Activated CD4-positive, alpha-beta T cell treated with anti-CD3 and anti-CD28 coated beads for 36 hours (primary cell): ENCODE measurements around the gene TMEM144. TPM values are rescaled to one million over a fixed set of nuclear protein-coding genes. Genes with fewer than 3 reads are reported as not detected.

Experiments used
- ATAC-seq: fragments of 200-7000 bp; cut with Tn5 transposase; one replicate; pipeline ENCODE4 v1.10.0; 2021; ENCODE audit warnings: mild to moderate bottlenecking, moderate library complexity
- CTCF ChIA-PET: fragments of 350-600 bp; sonication (Branson Sonifier 250); formaldehyde crosslinking; loops from one replicate; lab custom pipeline; 2021; ENCODE audit warnings: antibody characterized with exemption; lab: Charles Lee
- POLR2A ChIA-PET: fragments of 350-600 bp; sonication (Branson Sonifier 250); formaldehyde crosslinking; loops from one replicate; lab custom pipeline; 2021; ENCODE audit warnings: antibody characterized with exemption, inconsistent platforms; lab: Charles Lee
- DNase-seq: peaks from one replicate; pipeline ENCODE4 v3.0.0-alpha.2; 2020
- H3K27ac Mint-ChIP-seq: one replicate; pipeline ENCODE4 v1.8.0; 2021; ENCODE audit warnings: mixed read lengths
- H3K27me3 Mint-ChIP-seq: one replicate; pipeline ENCODE4 v1.8.0; 2021; ENCODE audit warnings: mixed read lengths
- H3K36me3 Mint-ChIP-seq: one replicate; pipeline ENCODE4 v1.8.0; 2021; ENCODE audit warnings: low read depth, mixed read lengths
- H3K4me1 Mint-ChIP-seq: one replicate; pipeline ENCODE4 v1.8.0; 2021; ENCODE audit warnings: mixed read lengths
- H3K4me3 Mint-ChIP-seq: one replicate; pipeline ENCODE4 v1.8.0; 2021; ENCODE audit warnings: mild to moderate bottlenecking, moderate library complexity, mixed read lengths
- H3K9me3 Mint-ChIP-seq: one replicate; pipeline ENCODE4 v1.8.0; 2021; ENCODE audit warnings: low read depth, mixed read lengths
- intact Hi-C, 2 experiments: fragments of 100-400 bp; cut with DNase I in 1 of 2; cut with micrococcal nuclease in 1 of 2; formaldehyde crosslinking; loops; one replicate each; pipeline versions ENCODE4 v1.14.2 to v1.15.1; 2022 to 2024; cut with DNase I, micrococcal nuclease
- total RNA-seq, 2 experiments: library from RNA; stranded (reverse); gene quantifications; one replicate each; pipeline ENCODE4 v1.2.3, GENCODE V29; 2021

TMEM144 gene
- total RNA-seq, 2 experiments from 2014 or later: 0.21 to 0.32 TPM

DNA sequence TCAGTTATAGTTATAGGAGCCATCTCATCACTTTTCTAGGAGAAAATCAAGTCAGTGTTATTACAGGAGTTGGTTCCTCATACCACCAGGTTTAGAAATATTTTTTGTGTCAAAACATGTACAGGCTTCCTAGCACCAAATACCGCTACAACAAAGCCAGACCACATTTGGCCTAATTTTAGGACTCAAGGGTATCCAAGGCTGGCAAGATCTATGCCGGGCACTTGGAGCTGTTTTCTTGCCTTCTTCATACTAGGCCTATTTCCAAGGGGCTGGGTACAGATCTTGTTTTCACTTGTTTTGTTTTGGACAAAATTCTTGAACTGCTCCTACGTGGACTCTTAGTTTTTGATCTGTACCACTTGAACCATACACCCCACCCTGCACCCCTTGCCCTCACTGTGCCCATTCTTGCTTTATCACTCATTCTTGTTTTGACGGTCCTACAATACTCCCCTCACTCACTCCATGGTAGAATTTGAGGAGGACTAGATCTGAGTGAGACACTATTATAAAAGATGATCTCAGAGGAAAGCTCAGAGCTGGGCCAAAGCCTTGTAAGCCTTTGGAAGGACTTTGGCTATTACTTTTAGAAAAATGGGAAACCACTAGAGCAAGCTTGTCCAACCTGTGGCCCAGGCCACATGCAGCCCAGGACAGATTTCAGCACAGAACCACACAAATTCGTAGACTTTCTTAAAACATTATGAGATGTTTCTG lies 17.7 kb upstream of the TMEM144 start:
- Mint-ChIP-seq H3K4me1 (no peaks in the 10 kb centered on the region), H3K36me3 (no peaks in the 10 kb centered on the region), H3K9me3 (no peaks in the 10 kb centered on the region), H3K4me3 (no peak overlapping the region), H3K27me3 (peaks cover 8% of the 10 kb centered on the region), H3K27ac (no peak overlapping the region)
- intact Hi-C loops: loop anchor here (1.0 to 2.0 kb wide), 2 partner anchors 62 to 63 kb away; no protein-coding TSS in a partner anchor
- ChIA-PET POLR2A (no interaction called here), CTCF (interaction anchor here (0.7 to 3.2 kb wide), 3 partner anchors 18 to 1185 kb away, joined by 3 to 17 read pairs (median 6); no protein-coding TSS in a partner anchor)
- ATAC-seq: no peak
- DNase-seq: no peak

DNA sequence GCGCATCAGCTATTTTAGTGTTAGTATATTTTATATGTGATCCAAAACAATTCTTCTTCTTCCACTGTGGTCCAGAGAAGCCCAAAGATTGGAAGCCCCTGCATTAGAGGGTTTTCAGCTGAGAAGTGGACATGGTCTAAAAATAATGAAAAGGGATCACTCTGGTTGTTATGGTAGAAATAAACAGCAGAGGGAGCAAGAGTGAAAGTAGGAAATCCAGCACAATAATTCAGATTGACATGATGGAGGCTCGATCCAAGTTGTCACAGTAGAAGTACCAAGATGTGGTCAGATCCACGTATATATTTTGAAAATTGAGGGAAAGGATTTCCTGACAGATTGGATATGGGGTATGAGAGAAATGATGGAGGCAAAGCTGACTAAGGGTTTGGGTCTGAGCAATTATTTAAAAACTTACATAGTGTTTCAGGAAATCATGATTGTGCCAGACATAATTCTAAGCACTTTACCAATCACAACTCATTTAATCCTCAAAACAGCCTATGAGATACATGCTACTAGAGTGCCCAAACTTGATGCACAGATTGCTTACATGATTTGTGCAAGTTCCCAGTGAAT lies 17.0 kb upstream of the TMEM144 start:
- no peak overlapping the region for H3K4me3 Mint-ChIP-seq
- H3K9me3 Mint-ChIP-seq: no peaks in the 10 kb centered on the region
- no peak overlapping the region for H3K27ac Mint-ChIP-seq
- peaks cover 8% of the 10 kb centered on the region for H3K27me3 Mint-ChIP-seq
- no peak for DNase-seq
- ATAC-seq: no peak
- H3K4me1 Mint-ChIP-seq: no peaks in the 10 kb centered on the region
- intact Hi-C loops: loop anchor here (1.0 to 2.0 kb wide), 2 partner anchors 62 kb away; no protein-coding TSS in a partner anchor
- CTCF ChIA-PET: interaction anchor here (0.7 to 3.2 kb wide), 3 partner anchors 18 to 1184 kb away, joined by 3 to 17 read pairs (median 6); no protein-coding TSS in a partner anchor
- no peaks in the 10 kb centered on the region for H3K36me3 Mint-ChIP-seq
- POLR2A ChIA-PET: no interaction called here

DNA sequence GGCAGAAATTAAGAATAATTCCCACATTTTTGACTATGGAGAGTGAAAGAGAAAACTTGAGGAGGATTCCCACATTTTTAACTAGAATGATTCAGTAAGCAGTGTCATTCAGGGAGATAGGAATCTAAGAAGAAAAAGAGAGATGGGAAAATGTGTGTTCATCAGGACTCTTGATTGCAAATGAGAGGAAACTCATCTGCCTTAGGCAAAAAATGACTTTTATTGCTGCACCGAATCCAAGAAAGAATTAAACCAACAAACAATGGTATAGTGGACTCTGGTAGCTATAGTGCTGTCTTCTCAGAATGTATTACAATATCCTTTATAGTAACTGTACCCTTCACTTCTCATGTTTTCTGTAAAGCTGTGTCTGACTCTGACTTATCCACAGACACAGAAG lies 15.0 kb upstream of the TMEM144 start:
- Mint-ChIP-seq H3K27me3 (peaks cover 8% of the 10 kb centered on the region), H3K36me3 (no peaks in the 10 kb centered on the region), H3K27ac (no peak overlapping the region), H3K9me3 (no peaks in the 10 kb centered on the region), H3K4me1 (no peaks in the 10 kb centered on the region), H3K4me3 (no peak overlapping the region)
- no peak for DNase-seq
- ChIA-PET POLR2A (no interaction called here), CTCF (interaction anchor here (0.7 kb wide), 1 partner anchor 9 kb away, joined by 4 read pairs; no protein-coding TSS in a partner anchor)
- no peak for ATAC-seq
- intact Hi-C loops: no loop called here

DNA sequence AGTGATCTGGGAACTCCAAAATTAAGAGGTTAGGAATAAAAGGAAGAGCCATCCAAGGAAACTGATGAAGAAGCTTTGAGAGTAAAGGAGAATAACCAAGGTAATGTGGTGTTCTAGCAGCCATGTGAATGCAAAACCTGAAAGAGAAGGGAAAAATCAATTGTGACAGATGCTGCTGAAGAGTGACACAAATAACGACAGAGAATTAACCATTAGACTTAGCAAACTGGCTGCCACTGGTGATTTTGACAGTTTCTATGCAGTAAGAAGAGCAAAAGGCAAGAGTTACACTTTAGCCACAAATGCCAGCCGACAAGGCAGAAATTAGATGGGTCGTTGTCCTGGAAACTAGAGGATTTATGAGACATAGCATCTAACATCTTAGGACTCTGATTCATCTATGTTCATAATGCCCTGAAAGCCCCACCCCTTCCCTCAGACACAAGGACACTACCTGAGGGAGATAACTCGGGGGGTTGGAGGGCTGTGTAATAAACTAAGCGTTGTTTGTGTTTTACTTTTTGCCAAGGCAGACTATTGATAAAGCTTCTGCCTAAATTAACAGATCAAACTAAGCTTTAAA lies 13.0 kb upstream of the TMEM144 start:
- H3K4me1 Mint-ChIP-seq: no peaks in the 10 kb centered on the region
- POLR2A ChIA-PET: no interaction called here
- H3K4me3 Mint-ChIP-seq: no peak overlapping the region
- H3K27me3 Mint-ChIP-seq: peaks cover 8% of the 10 kb centered on the region
- ATAC-seq: no peak
- no peak for DNase-seq
- CTCF ChIA-PET: interaction anchor here (0.8 kb wide), 1 partner anchor 14 kb away, joined by 3 read pairs; the partner anchor contains the start of gene TMEM144
- no peaks in the 10 kb centered on the region for H3K9me3 Mint-ChIP-seq
- no peaks in the 10 kb centered on the region for H3K36me3 Mint-ChIP-seq
- no peak overlapping the region for H3K27ac Mint-ChIP-seq
- intact Hi-C loops: no loop called here

DNA sequence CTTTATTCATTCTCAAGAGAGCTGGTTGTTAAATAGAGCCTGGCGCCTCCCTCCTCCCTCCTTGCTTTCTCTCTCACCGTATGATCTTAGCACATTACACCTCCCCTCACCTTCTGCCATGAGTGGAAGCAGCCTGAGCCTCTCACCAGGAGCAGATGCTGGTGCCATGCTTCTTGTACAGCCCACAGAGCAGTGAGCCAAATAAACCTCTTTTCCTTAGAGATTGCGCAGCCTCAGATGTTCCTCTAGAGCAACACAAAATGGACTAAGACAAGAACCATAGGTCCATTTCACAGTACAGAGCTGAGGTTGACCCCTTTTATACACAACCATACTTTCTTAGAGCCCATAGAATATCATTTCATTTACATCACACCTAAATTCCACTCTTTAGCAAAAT lies 10.1 kb upstream of the TMEM144 start:
- Mint-ChIP-seq H3K4me3 (no peak overlapping the region), H3K36me3 (no peaks in the 10 kb centered on the region), H3K27me3 (peaks cover 4% of the 10 kb centered on the region), H3K9me3 (no peaks in the 10 kb centered on the region), H3K4me1 (no peaks in the 10 kb centered on the region), H3K27ac (no peak overlapping the region)
- ChIA-PET POLR2A (no interaction called here), CTCF (no interaction called here)
- intact Hi-C loops: no loop called here
- DNase-seq (no peak), ATAC-seq (no peak)

DNA sequence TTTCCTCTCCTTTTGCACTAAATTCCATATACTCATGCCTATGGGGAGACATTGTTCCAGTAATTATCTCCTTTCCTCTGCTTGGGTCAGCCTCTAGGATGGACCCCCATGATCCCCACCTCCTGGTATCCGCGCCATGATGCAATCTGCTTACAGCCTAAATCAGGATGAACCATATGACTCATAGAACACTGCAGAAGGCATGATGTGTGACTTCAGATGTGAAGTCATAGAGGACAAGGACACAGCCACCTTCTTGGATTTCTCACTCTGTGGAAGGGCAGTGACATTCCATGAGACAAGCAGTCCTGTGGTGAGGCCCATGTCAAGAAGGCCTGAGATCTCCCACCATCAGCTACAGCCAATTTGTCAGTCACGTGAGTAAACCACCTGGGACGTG lies 9.0 kb upstream of the TMEM144 start:
- Mint-ChIP-seq H3K27me3 (peaks cover 4% of the 10 kb centered on the region), H3K4me1 (no peaks in the 10 kb centered on the region), H3K4me3 (no peak overlapping the region), H3K36me3 (no peaks in the 10 kb centered on the region), H3K27ac (no peak overlapping the region), H3K9me3 (no peaks in the 10 kb centered on the region)
- DNase-seq: no peak
- no peak for ATAC-seq
- ChIA-PET POLR2A (no interaction called here), CTCF (interaction anchor here (0.5 kb wide), 1 partner anchor 972 kb away, joined by 5 read pairs; no protein-coding TSS in a partner anchor)
- intact Hi-C loops: no loop called here

DNA sequence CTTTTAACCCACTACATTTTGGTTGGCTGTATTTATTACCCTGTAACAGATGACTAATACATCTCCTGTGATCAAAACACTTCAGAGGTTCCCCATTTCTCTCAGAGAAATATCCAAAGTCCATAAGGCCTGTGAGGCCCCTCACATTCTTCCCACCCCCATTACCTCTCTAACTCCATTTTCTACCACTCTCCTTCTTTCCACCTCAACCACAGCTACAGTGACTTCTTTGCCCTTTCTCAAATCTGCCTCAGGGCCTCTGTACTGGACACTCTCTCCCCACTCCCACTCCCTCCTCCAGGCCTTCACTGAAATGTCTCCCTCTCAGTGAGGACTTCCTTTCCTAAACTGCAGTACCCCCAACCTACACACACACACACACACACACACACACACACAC lies 8.4 kb upstream of the TMEM144 start:
- DNase-seq (no peak), ATAC-seq (no peak)
- no peaks in the 10 kb centered on the region for H3K9me3 Mint-ChIP-seq
- H3K36me3 Mint-ChIP-seq: no peaks in the 10 kb centered on the region
- H3K4me1 Mint-ChIP-seq: no peaks in the 10 kb centered on the region
- H3K27ac Mint-ChIP-seq: no peak overlapping the region
- POLR2A ChIA-PET: no interaction called here
- intact Hi-C loops: no loop called here
- CTCF ChIA-PET: interaction anchor here (0.9 kb wide), 1 partner anchor 11 kb away, joined by 3 read pairs; no protein-coding TSS in a partner anchor
- H3K4me3 Mint-ChIP-seq: no peak overlapping the region
- H3K27me3 Mint-ChIP-seq: peaks cover 4% of the 10 kb centered on the region

DNA sequence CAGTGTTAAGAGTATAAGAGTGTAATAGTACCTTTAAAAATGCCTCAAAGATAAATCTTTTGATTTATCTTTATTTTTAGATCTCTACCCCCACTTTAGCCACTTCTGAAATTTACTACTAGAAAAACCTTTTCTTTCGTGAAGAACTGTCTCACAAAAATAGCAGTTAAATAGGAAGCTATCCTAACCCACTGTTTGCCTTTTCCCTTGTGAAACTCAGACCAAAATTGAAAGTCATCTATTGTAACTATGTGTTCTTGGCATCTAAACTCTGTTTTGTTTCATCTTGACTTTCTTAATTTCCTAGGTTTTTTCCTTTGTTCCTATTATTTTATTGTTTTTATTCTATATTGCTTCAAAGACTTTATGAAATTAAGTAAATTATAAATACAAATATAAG lies 7.8 kb upstream of the TMEM144 start:
- H3K9me3 Mint-ChIP-seq: no peaks in the 10 kb centered on the region
- peaks cover 2% of the 10 kb centered on the region for H3K27me3 Mint-ChIP-seq
- no peak overlapping the region for H3K27ac Mint-ChIP-seq
- DNase-seq (no peak), ATAC-seq (no peak)
- intact Hi-C loops: no loop called here
- no peaks in the 10 kb centered on the region for H3K36me3 Mint-ChIP-seq
- ChIA-PET CTCF (interaction anchor here (0.9 kb wide), 1 partner anchor 12 kb away, joined by 3 read pairs; no protein-coding TSS in a partner anchor), POLR2A (no interaction called here)
- H3K4me1 Mint-ChIP-seq: no peaks in the 10 kb centered on the region
- no peak overlapping the region for H3K4me3 Mint-ChIP-seq

DNA sequence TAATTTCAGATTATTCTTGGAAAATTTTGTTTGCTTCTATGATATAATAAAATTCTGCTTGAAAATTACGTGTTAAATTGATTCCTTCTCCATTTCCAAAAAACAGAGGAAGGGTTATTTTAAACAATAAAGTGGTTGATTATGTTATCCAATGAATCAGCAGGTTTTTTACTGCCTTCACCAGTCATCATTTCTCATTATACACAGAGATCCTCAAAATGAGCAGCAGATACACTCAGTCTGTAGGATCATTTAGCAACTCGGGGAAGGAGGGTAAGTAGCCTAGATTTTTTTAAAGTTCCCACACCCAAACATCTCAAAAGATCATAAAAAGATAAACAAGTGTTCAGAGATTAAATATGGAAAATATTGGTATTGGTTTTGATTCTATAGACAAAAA lies 6.8 kb upstream of the TMEM144 start:
- no peaks in the 10 kb centered on the region for H3K4me1 Mint-ChIP-seq
- ChIA-PET CTCF (no interaction called here), POLR2A (no interaction called here)
- ATAC-seq: no peak
- peaks cover 7% of the 10 kb centered on the region for H3K27me3 Mint-ChIP-seq
- DNase-seq: no peak
- H3K36me3 Mint-ChIP-seq: no peaks in the 10 kb centered on the region
- intact Hi-C loops: no loop called here
- no peaks in the 10 kb centered on the region for H3K9me3 Mint-ChIP-seq
- no peak overlapping the region for H3K4me3 Mint-ChIP-seq
- no peak overlapping the region for H3K27ac Mint-ChIP-seq

DNA sequence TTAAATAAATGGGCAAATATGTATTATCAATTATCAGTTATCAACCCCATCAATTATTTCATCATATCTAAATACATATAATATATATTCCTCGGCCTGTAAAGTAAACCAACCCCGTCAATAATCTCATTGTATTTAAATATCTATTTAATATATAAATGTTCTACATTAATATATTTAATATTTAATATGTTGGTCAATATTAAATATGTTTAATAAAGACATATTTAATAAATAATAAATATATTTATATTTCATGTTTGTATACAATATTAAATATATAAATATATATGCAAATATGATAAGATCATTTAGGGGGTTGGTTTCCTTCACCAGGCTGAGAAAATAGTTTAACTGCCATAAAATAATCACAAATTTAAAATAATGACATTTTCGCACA lies 6.4 kb upstream of the TMEM144 start:
- Mint-ChIP-seq H3K9me3 (no peaks in the 10 kb centered on the region), H3K4me1 (peaks cover 1% of the 10 kb centered on the region), H3K27ac (no peak overlapping the region), H3K4me3 (no peak overlapping the region), H3K27me3 (peaks cover 7% of the 10 kb centered on the region), H3K36me3 (no peaks in the 10 kb centered on the region)
- intact Hi-C loops: no loop called here
- ChIA-PET CTCF (no interaction called here), POLR2A (no interaction called here)
- DNase-seq (no peak), ATAC-seq (no peak)

DNA sequence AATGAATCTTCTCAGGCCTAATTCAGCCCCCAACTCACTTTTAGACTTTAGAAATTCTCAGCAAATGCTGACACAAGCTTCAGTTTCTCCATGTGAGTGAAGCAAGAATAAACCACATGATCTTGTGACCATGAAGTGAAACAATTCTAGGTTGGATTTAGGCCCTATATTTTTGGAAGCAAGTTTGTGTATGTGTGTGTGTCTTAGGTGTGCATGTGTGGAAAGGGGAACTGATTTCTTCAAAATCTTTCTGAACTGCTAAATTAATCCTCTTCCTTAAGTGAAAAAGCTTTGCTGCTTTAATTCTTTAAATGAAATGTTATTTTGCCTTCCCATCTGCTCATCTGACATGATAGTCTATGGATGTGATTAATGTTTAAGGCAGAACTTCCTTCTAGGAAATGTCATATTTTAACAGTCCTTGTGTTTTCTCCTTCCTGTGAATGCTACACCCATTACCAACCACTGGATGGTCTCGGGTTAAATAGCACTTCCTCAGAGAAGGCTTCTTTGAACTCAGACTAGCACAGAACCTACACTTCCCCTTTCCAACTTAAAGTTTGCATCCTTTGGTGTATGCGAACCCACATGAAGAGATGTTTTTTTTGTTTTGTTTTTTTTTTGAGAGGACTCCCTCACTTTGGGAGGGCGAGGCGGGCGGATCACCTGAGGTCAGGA lies 1.2 kb upstream of the TMEM144 start:
- Mint-ChIP-seq H3K9me3 (no peaks in the 10 kb centered on the region), H3K36me3 (no peaks in the 10 kb centered on the region), H3K4me3 (no peak overlapping the region), H3K27ac (peak overlapping the region; percentile 17), H3K27me3 (peaks cover 28% of the 10 kb centered on the region), H3K4me1 (peaks cover 21% of the 10 kb centered on the region)
- POLR2A ChIA-PET: no interaction called here
- intact Hi-C loops: no loop called here
- CTCF ChIA-PET: no interaction called here
- no peak for ATAC-seq
- no peak for DNase-seq
